H1 (cell line): Measurements from ENCODE around the gene CD59. TPM values are rescaled to one million over a fixed set of nuclear protein-coding genes. Genes with fewer than 3 reads are reported as not detected.
"Not testable (repeated sequence)": the region's sequence is repeated elsewhere in the genome, so short reads cannot be mapped to it uniquely, and the experiment has no call there.

Source experiments
- CTCF ChIA-PET: fragments of 300-600 bp; sonication (Branson Sonifier 250); formaldehyde crosslinking; loops from one replicate; lab custom pipeline; 2021; ENCODE audit not compliant: partially characterized antibody; lab: Charles Lee
- POLR2A ChIA-PET: fragments of 300-600 bp; sonication (Branson Sonifier 250); formaldehyde crosslinking; loops from one replicate; lab custom pipeline; 2021; ENCODE audit warnings: inconsistent platforms; ENCODE audit not compliant: partially characterized antibody; lab: Charles Lee
- DNase-seq, 2 experiments: peaks; one replicate each; pipeline versions ENCODE4 v3.0.0 to v3.0.0-alpha.2; 2010 to 2022; ENCODE audit warnings: low spot score in 2 of 2, low read depth in 1 of 2, mixed read lengths in 1 of 2
- FAIRE-seq: peaks from 2 replicates; lab custom pipeline; 2011; peaks lifted over from hg19 to GRCh38; lab: Jason Lieb, UNC
- H2AFZ ChIP-seq: 2 replicates; pipeline ENCODE4 v1.8.1; 2012; ENCODE audit warnings: low read length, inconsistent platforms
- H2AK5ac ChIP-seq: 2 replicates; pipeline ENCODE4 v1.6.1; 2013; ENCODE audit warnings: low read depth, low read length
- H2BK120ac ChIP-seq: replicated peaks from 2 replicates; pipeline ENCODE3; 2013; ENCODE audit warnings: low read depth, low read length, inconsistent platforms
- H2BK12ac ChIP-seq: 2 replicates; pipeline ENCODE4 v1.6.1; 2013; ENCODE audit warnings: low read depth, low read length
- H2BK15ac ChIP-seq: 2 replicates; pipeline ENCODE4 v1.6.1; 2013; ENCODE audit warnings: low read length
- H2BK20ac ChIP-seq: 2 replicates; pipeline ENCODE4 v1.6.1; 2013; ENCODE audit warnings: low read length
- H2BK5ac ChIP-seq: 2 replicates; pipeline ENCODE4 v1.6.1; 2013; ENCODE audit warnings: low read depth, low read length
- H3K14ac ChIP-seq: 2 replicates; pipeline ENCODE4 v1.6.1; 2013; ENCODE audit warnings: inconsistent platforms; ENCODE audit not compliant: insufficient read length
- H3K18ac ChIP-seq: 2 replicates; pipeline ENCODE4 v1.6.1; 2013; ENCODE audit warnings: low read length; ENCODE audit errors: extremely low read depth
- H3K23ac ChIP-seq: 2 replicates; pipeline ENCODE4 v1.6.1; 2013; ENCODE audit warnings: inconsistent platforms; ENCODE audit not compliant: insufficient read length
- H3K23me2 ChIP-seq: 2 replicates; pipeline ENCODE4 v1.6.1; 2013; ENCODE audit warnings: low read depth, low read length
- H3K27ac ChIP-seq: 2 replicates; pipeline ENCODE4 v1.6.1; 2011; ENCODE audit warnings: low read depth, low read length, inconsistent platforms
- H3K27me3 ChIP-seq, 4 experiments: replicated peaks in 1 of 4; 1 replicate in 1 of 4; 2 replicates in 3 of 4; pipeline versions ENCODE4 v1.6.1 to v1.8.1; 2011 to 2013; ENCODE audit warnings: low read length in 3 of 4, mild to moderate bottlenecking in 3 of 4, inconsistent platforms in 2 of 4, mixed read lengths in 2 of 4, moderate library complexity in 1 of 4; ENCODE audit not compliant: control insufficient read depth in 3 of 4, insufficient read depth in 3 of 4; ENCODE audit errors: extremely low read depth in 1 of 4
- H3K36me3 ChIP-seq, 4 experiments: 2 replicates each; pipeline versions ENCODE4 v1.6.1 to v1.8.1; 2011 to 2013; ENCODE audit warnings: mild to moderate bottlenecking in 4 of 4, low read length in 3 of 4, moderate library complexity in 2 of 4, control low read depth in 1 of 4, inconsistent platforms in 1 of 4; ENCODE audit not compliant: insufficient read depth in 4 of 4, control insufficient read depth in 2 of 4
- H3K4ac ChIP-seq: replicated peaks from 2 replicates; pipeline ENCODE3; 2013; ENCODE audit warnings: low read length, low read depth, mixed read lengths, inconsistent platforms; ENCODE audit not compliant: insufficient read length
- H3K4me1 ChIP-seq, 4 experiments: replicated peaks in 1 of 4; 1 replicate in 1 of 4; 2 replicates in 3 of 4; pipeline versions ENCODE4 v1.6.1 to v1.8.1; 2011 to 2013; ENCODE audit warnings: low read length in 3 of 4, inconsistent platforms in 2 of 4, mixed read lengths in 1 of 4; ENCODE audit not compliant: insufficient read depth in 4 of 4, control insufficient read depth in 3 of 4
- H3K4me2 ChIP-seq, 2 experiments: 2 replicates each; pipeline versions ENCODE4 v1.6.1 to v1.8.1; 2011 to 2013; ENCODE audit warnings: low read depth in 2 of 2, low read length in 2 of 2, control low read depth in 1 of 2, inconsistent platforms in 1 of 2, mild to moderate bottlenecking in 1 of 2; ENCODE audit not compliant: insufficient read depth in 1 of 2
- H3K4me3 ChIP-seq, 4 experiments: fragments of 200-600, 300-600 bp in 1 of 4; sonication (generic), shearing (Covaris generic), sonication (Bioruptor Twin) in 1 of 4; 2 replicates each; pipeline versions ENCODE4 v1.5.1 to v1.8.1; 2011 to 2016; ENCODE audit warnings: low read length in 4 of 4, low read depth in 3 of 4, control low read depth in 2 of 4, inconsistent platforms in 2 of 4, mild to moderate bottlenecking in 2 of 4, mixed read lengths in 1 of 4, moderate library complexity in 1 of 4; ENCODE audit not compliant: insufficient read depth in 2 of 4; ENCODE audit errors: extremely low read depth in 1 of 4
- H3K56ac ChIP-seq: replicated peaks from 2 replicates; pipeline ENCODE3; 2013; ENCODE audit warnings: low read depth, mild to moderate bottlenecking, mixed read lengths, low read length, inconsistent platforms; ENCODE audit not compliant: insufficient read length
- H3K79me1 ChIP-seq: 2 replicates; pipeline ENCODE4 v1.6.1; 2013; ENCODE audit warnings: low read depth, low read length, control low read depth
- H3K79me2 ChIP-seq, 2 experiments: 2 replicates each; pipeline versions ENCODE4 v1.6.1 to v1.8.1; 2012 to 2013; ENCODE audit warnings: low read length in 2 of 2, mild to moderate bottlenecking in 2 of 2, inconsistent platforms in 1 of 2; ENCODE audit not compliant: insufficient read depth in 2 of 2, control insufficient read depth in 1 of 2
- H3K9ac ChIP-seq, 4 experiments: replicated peaks in 1 of 4; 1 replicate in 1 of 4; 2 replicates in 3 of 4; pipeline versions ENCODE4 v1.6.1 to v1.8.1; 2011 to 2013; ENCODE audit warnings: low read depth in 3 of 4, low read length in 3 of 4, control low read depth in 2 of 4, mild to moderate bottlenecking in 2 of 4, moderate library complexity in 2 of 4, inconsistent platforms in 1 of 4; ENCODE audit errors: extremely low read depth in 1 of 4
- H3K9me3 ChIP-seq, 2 experiments: 2 replicates each; pipeline versions ENCODE4 v1.6.1 to v1.8.1; 2012 to 2013; ENCODE audit warnings: mild to moderate bottlenecking in 2 of 2, moderate library complexity in 2 of 2, control low read depth in 1 of 2, inconsistent platforms in 1 of 2, low read depth in 1 of 2, low read length in 1 of 2, mixed read lengths in 1 of 2; ENCODE audit not compliant: insufficient read depth in 2 of 2
- H4K20me1 ChIP-seq, 2 experiments: replicated peaks in 1 of 2; 2 replicates each; pipeline versions ENCODE3 to v1.8.1; 2011 to 2013; ENCODE audit warnings: inconsistent platforms in 2 of 2, low read length in 2 of 2, mild to moderate bottlenecking in 1 of 2; ENCODE audit not compliant: insufficient read depth in 2 of 2, control insufficient read depth in 1 of 2
- H4K5ac ChIP-seq: 2 replicates; pipeline ENCODE4 v1.6.1; 2013; ENCODE audit warnings: low read length, low read depth, mixed read lengths, inconsistent platforms; ENCODE audit not compliant: insufficient read length
- H4K8ac ChIP-seq: 2 replicates; pipeline ENCODE4 v1.8.0; 2013; ENCODE audit warnings: mild to moderate bottlenecking, moderate library complexity, low read length, inconsistent platforms; ENCODE audit not compliant: insufficient read depth; ENCODE audit errors: extremely low read depth
- H4K91ac ChIP-seq: replicated peaks from 2 replicates; pipeline ENCODE3; 2013; ENCODE audit warnings: low read length, mixed read lengths, inconsistent platforms; ENCODE audit not compliant: insufficient read length
- CTBP2 ChIP-seq: IDR thresholded peaks from 2 replicates; pipeline ENCODE4 v1.7.0; 2011; ENCODE audit warnings: borderline replicate concordance, mild to moderate bottlenecking, moderate library complexity, mixed read lengths, low read length; ENCODE audit not compliant: insufficient read depth, insufficient read length
- TBP ChIP-seq: IDR thresholded peaks from 2 replicates; pipeline ENCODE4 v1.6.1; 2011; ENCODE audit warnings: low read depth, low read length, improper control_type of control experiment
- WGBS, 2 experiments: shearing (Covaris generic) in 1 of 2; methylation state at CpG; one replicate each; pipeline versions ENCODE4 v1.1.6 to v1.1.7; 2013 to 2015; ENCODE audit warnings: low lambda C conversion rate in 2 of 2, mixed read lengths in 2 of 2, inconsistent platforms in 1 of 2, low coverage in 1 of 2, missing lambda C conversion rate in 1 of 2; ENCODE audit not compliant: insufficient replicate concordance in 2 of 2, insufficient coverage in 1 of 2, insufficient read length in 1 of 2; ENCODE audit errors: extremely low coverage in 1 of 2, missing lambda C conversion rate in 1 of 2; 5-methylcytosine and 5-hydroxymethylcytosine counted together
- polyA plus RNA-seq, 7 experiments: library from polyadenylated mRNA; depleted of rRNA in 3 of 7; stranded (reverse) in 5 of 7; unstranded in 2 of 7; fragments of >200 nt in 5 of 7; fragments of 200-250 nt in 2 of 7; gene quantifications; 1 replicate in 5 of 7; 2 replicates in 1 of 7; 4 replicates in 1 of 7; pipeline versions ENCODE4 v1.2.1 to v1.2.3, GENCODE V29; 2011 to 2013; ENCODE audit warnings: missing spikeins in 2 of 7, mixed read lengths in 2 of 7
- total RNA-seq: library from RNA; stranded (reverse); fragmentation: NEBNext Ultra II Directional; extraction: Animal tissue kit (Norgen Biotek cat#: 25700); gene quantifications from 2 replicates; pipeline ENCODE4 v1.2.1, GENCODE V29; 2021

CD59 gene
- total and polyA plus RNA-seq, 2 of the 8 experiments (the other 6 are each of a cell fraction or from before 2014, with no cell fraction given) = 63.1 to 90.3 TPM

GRCh38 chr11:33663121-33663520 is 73.1 kb downstream of the CD59 start:
- Histone ChIP-seq H3K23me2 (no peaks in the 10 kb centered on the region), H3K18ac (no peak overlapping the region), H3K27me3 (no peaks in the 10 kb centered on the region; a peak in 1 of 7 replicates), H3K4me1 (peaks cover 0 to 7% (median 4%) of the 10 kb centered on the region in 4 experiments; a peak in 5 of 7 replicates), H2BK120ac (no peak overlapping the region), H3K56ac (no peak overlapping the region), H2AK5ac (no peak overlapping the region), H4K20me1 (no peaks in the 10 kb centered on the region), H3K27ac (no peak overlapping the region), H3K9ac (no peak overlapping the region), H4K8ac (no peak overlapping the region), H2BK12ac (no peak overlapping the region), H4K5ac (no peak overlapping the region), H3K4me3 (no peak overlapping the region), H2BK15ac (no peak overlapping the region), H2BK20ac (no peak overlapping the region), H4K91ac (peak overlapping the region; percentile 38), H2BK5ac (no peak overlapping the region), H2AFZ (no peak overlapping the region), H3K4me2 (no peak overlapping the region), H3K4ac (no peak overlapping the region), H3K14ac (no peak overlapping the region), H3K79me1 (no peaks in the 10 kb centered on the region), H3K79me2 (no peaks in the 10 kb centered on the region), H3K9me3 (no peaks in the 10 kb centered on the region), H3K23ac (no peak overlapping the region), H3K36me3 (no peaks in the 10 kb centered on the region)
- ChIA-PET POLR2A (no interaction called here), CTCF (interaction anchor here (2.1 kb wide), 1 partner anchor 120 kb away, joined by 6 read pairs; no protein-coding TSS in a partner anchor)
- DNase-seq = no peak
- FAIRE-seq = no peak
- TF ChIP-seq CTBP2 = no peak
- TF ChIP-seq TBP = no peak

DNA sequence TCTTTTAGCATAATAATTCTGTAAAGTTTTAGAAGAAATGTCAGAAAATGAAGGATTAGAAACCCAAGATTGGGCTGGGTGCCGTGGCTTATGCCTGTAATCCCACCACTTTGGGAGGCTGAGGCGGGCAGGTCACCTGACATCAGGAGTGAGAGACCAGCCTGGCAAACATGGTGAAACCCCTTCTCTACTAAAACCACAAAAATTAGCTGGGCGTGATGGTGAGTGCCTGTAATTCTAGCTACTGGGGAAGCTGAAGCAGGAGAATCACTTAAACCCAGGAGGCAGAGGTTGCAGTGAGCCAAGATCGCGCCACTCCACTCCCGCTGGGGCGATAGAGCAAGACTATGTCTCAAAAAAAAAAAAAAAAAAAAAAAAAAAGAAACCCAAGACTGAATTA is 74.7 kb downstream of the CD59 start:
- H3K4me2 ChIP-seq, H4K8ac ChIP-seq, H3K4me1 ChIP-seq, H2BK120ac ChIP-seq, FAIRE-seq, H3K4me3 ChIP-seq, H4K20me1 ChIP-seq, H2AK5ac ChIP-seq, H4K5ac ChIP-seq, H4K91ac ChIP-seq, H2BK15ac ChIP-seq, H3K23me2 ChIP-seq, H2AFZ ChIP-seq, H3K18ac ChIP-seq, H3K79me2 ChIP-seq, H3K36me3 ChIP-seq, H3K9ac ChIP-seq, DNase-seq, H3K9me3 ChIP-seq, POLR2A ChIA-PET, H3K14ac ChIP-seq, H2BK12ac ChIP-seq, H3K27ac ChIP-seq, H3K56ac ChIP-seq, H3K23ac ChIP-seq, H2BK5ac ChIP-seq, H3K27me3 ChIP-seq, H3K4ac ChIP-seq, H2BK20ac ChIP-seq, H3K79me1 ChIP-seq: not testable (repeated sequence)
- WGBS, 2 experiments = 84% methylated on average over 3 of the region's 7 CpGs; no CpG with 5 or more reads in 1 of the 2 experiments
- CTCF ChIA-PET = interaction anchor here (0.7 kb wide), 1 partner anchor 41 kb away, joined by 3 read pairs; no protein-coding TSS in a partner anchor
